Trophoblast cell (in vitro differentiated cells and primary cell): Measurements from ENCODE around the gene SPATA21.
A peak's percentile ranks its signal among the peaks of the same experiment; 100 is the strongest.
"Not testable (repeated sequence)": the region's sequence is repeated elsewhere in the genome, so short reads cannot be mapped to it uniquely, and the experiment has no call there.

Experiments used
- DNase-seq, 2 donors: peaks; one replicate each; pipeline ENCODE4 v3.0.0-alpha.2; 2016
- H2AFZ ChIP-seq: 2 replicates; pipeline ENCODE4 v1.6.1; 2013; ENCODE audit warnings: low read length, moderate library complexity, mild to moderate bottlenecking; ENCODE audit not compliant: insufficient read depth, poor library complexity
- H2AK5ac ChIP-seq: 2 replicates; pipeline ENCODE4 v1.6.1; 2013; ENCODE audit warnings: mild to moderate bottlenecking, low read length
- H2BK120ac ChIP-seq: 2 replicates; pipeline ENCODE4 v1.6.1; 2013; ENCODE audit warnings: low read length, mild to moderate bottlenecking, moderate library complexity; ENCODE audit not compliant: insufficient read depth, poor library complexity
- H2BK12ac ChIP-seq: 2 replicates; pipeline ENCODE4 v1.6.1; 2013; ENCODE audit warnings: mild to moderate bottlenecking, low read length, moderate library complexity
- H2BK5ac ChIP-seq: 2 replicates; pipeline ENCODE4 v1.6.1; 2013; ENCODE audit warnings: low read length, low read depth, moderate library complexity, mild to moderate bottlenecking; ENCODE audit not compliant: poor library complexity
- H3K14ac ChIP-seq: 2 replicates; pipeline ENCODE4 v1.6.1; 2013; ENCODE audit warnings: mild to moderate bottlenecking, low read length
- H3K18ac ChIP-seq: 2 replicates; pipeline ENCODE4 v1.6.1; 2013; ENCODE audit warnings: mild to moderate bottlenecking, low read length
- H3K23ac ChIP-seq: 2 replicates; pipeline ENCODE4 v1.6.1; 2013; ENCODE audit warnings: low read length
- H3K27ac ChIP-seq: 2 replicates; pipeline ENCODE4 v1.5.1; 2013; ENCODE audit warnings: low read depth, mild to moderate bottlenecking, inconsistent platforms, low read length, moderate library complexity
- H3K27me3 ChIP-seq: 2 replicates; pipeline ENCODE4 v1.6.1; 2013; ENCODE audit warnings: inconsistent platforms, mild to moderate bottlenecking, low read length, moderate library complexity; ENCODE audit not compliant: insufficient read depth
- H3K36me3 ChIP-seq, 2 experiments: 1 replicate in 1 of 2; 2 replicates in 1 of 2; pipeline ENCODE4 v1.6.1; 2013; ENCODE audit warnings: low read length in 2 of 2, mild to moderate bottlenecking in 2 of 2, moderate library complexity in 1 of 2; ENCODE audit not compliant: insufficient read depth in 2 of 2, control insufficient read depth in 1 of 2
- H3K4ac ChIP-seq: 2 replicates; pipeline ENCODE4 v1.6.1; 2013; ENCODE audit warnings: low read depth, mild to moderate bottlenecking, low read length, moderate library complexity
- H3K4me1 ChIP-seq, 2 experiments: 1 replicate in 1 of 2; 2 replicates in 1 of 2; pipeline ENCODE4 v1.6.1; 2013; ENCODE audit warnings: low read length in 2 of 2, mild to moderate bottlenecking in 2 of 2, moderate library complexity in 1 of 2; ENCODE audit not compliant: insufficient read depth in 2 of 2, control insufficient read depth in 1 of 2
- H3K4me2 ChIP-seq: 2 replicates; pipeline ENCODE4 v1.6.1; 2013; ENCODE audit warnings: inconsistent platforms, mild to moderate bottlenecking, low read length, moderate library complexity
- H3K4me3 ChIP-seq: 2 replicates; pipeline ENCODE4 v1.5.1; 2013; ENCODE audit warnings: mild to moderate bottlenecking, low read depth, low read length, inconsistent platforms
- H3K79me1 ChIP-seq: one replicate; pipeline ENCODE4 v1.6.1; 2013; ENCODE audit warnings: low read length
- H3K79me2 ChIP-seq: 2 replicates; pipeline ENCODE4 v1.6.1; 2013; ENCODE audit warnings: low read length, mild to moderate bottlenecking; ENCODE audit not compliant: control insufficient read depth, insufficient read depth, poor library complexity
- H3K9ac ChIP-seq: 2 replicates; pipeline ENCODE4 v1.6.1; 2013; ENCODE audit warnings: mild to moderate bottlenecking, low read length
- H3K9me3 ChIP-seq: 2 replicates; pipeline ENCODE4 v1.6.1; 2013; ENCODE audit warnings: low read depth, mild to moderate bottlenecking, control low read depth, inconsistent platforms, low read length; ENCODE audit not compliant: insufficient read depth
- H4K12ac ChIP-seq: 2 replicates; pipeline ENCODE4 v1.6.1; 2013; ENCODE audit warnings: low read depth, mild to moderate bottlenecking, low read length, moderate library complexity
- H4K8ac ChIP-seq: 2 replicates; pipeline ENCODE4 v1.6.1; 2013; ENCODE audit warnings: low read depth, mild to moderate bottlenecking, low read length, moderate library complexity
- H4K91ac ChIP-seq: one replicate; pipeline ENCODE4 v1.6.1; 2013; ENCODE audit warnings: low read depth, mild to moderate bottlenecking, low read length, moderate library complexity
- WGBS: extraction: QIAGEN DNeasy Blood & Tissue Kit; methylation state at CpG from one replicate; pipeline ENCODE4 v1.1.7; 2013; ENCODE audit warnings: missing lambda C conversion rate; ENCODE audit not compliant: insufficient read length, insufficient coverage; ENCODE audit errors: extremely low coverage; 5-methylcytosine and 5-hydroxymethylcytosine counted together

Gene SPATA21

GRCh38 chr1:16367968-16368890 lies 69.0 kb downstream of the SPATA21 start:
- peak overlapping the region; percentile 83 for H3K14ac ChIP-seq
- peak overlapping the region; percentile 10 for H3K18ac ChIP-seq
- H2BK5ac ChIP-seq = peak overlapping the region; percentile 98
- H4K12ac ChIP-seq = no peak overlapping the region
- H3K79me2 ChIP-seq = peaks cover 19% of the 10 kb centered on the region
- H3K79me1 ChIP-seq = peaks cover 9% of the 10 kb centered on the region
- peak overlapping the region; percentile 87 for H3K4me2 ChIP-seq
- no CpG with 5 or more reads among the region's 24 CpGs for WGBS
- H3K27ac ChIP-seq = peak overlapping the region; percentile 95
- H3K9me3 ChIP-seq = no peaks in the 10 kb centered on the region
- peak overlapping the region; percentile 90 for H3K4me3 ChIP-seq
- H2BK120ac ChIP-seq = peak overlapping the region; percentile 56
- H3K9ac ChIP-seq = peak overlapping the region; percentile 77
- peak overlapping the region; percentile 96 for H4K8ac ChIP-seq
- H2BK12ac ChIP-seq = no peak overlapping the region
- DNase-seq = peak; percentile 40 to 41
- peaks cover 2 to 4% of the 10 kb centered on the region in 2 experiments for H3K4me1 ChIP-seq
- no peak overlapping the region for H3K23ac ChIP-seq
- no peak overlapping the region for H2AK5ac ChIP-seq
- peak overlapping the region; percentile 44 for H3K4ac ChIP-seq
- no peaks in the 10 kb centered on the region for H3K36me3 ChIP-seq
- no peaks in the 10 kb centered on the region for H3K27me3 ChIP-seq
- peak overlapping the region; percentile 92 for H4K91ac ChIP-seq
- H2AFZ ChIP-seq = peak overlapping the region; percentile 31

GRCh38 chr1:16367258-16367967 lies 69.8 kb downstream of the SPATA21 start:
- Histone ChIP-seq H3K4me2 (peak overlapping the region; percentile 87), H2AFZ (peak overlapping the region; percentile 95), H4K8ac (peak overlapping the region; percentile 96), H3K4ac (peak overlapping the region; percentile 44), H3K27ac (peak overlapping the region; percentile 95), H3K14ac (peak overlapping the region; percentile 94), H3K4me3 (peak overlapping the region; percentile 90), H2AK5ac (no peak overlapping the region), H3K79me1 (peaks cover 9% of the 10 kb centered on the region), H3K23ac (no peak overlapping the region), H4K12ac (peak overlapping the region; percentile 98), H3K18ac (peak overlapping the region; percentile 98), H3K27me3 (no peaks in the 10 kb centered on the region), H3K79me2 (peaks cover 16% of the 10 kb centered on the region), H4K91ac (peak overlapping the region; percentile 92), H3K9ac (peak overlapping the region; percentile 91), H2BK12ac (no peak overlapping the region), H3K36me3 (no peaks in the 10 kb centered on the region), H2BK5ac (peak overlapping the region; percentile 98), H2BK120ac (peak overlapping the region; percentile 85), H3K9me3 (no peaks in the 10 kb centered on the region), H3K4me1 (peaks cover 2 to 4% of the 10 kb centered on the region in 2 experiments)
- DNase-seq = peak; percentile 78 to 87
- WGBS = no CpG with 5 or more reads among the region's 47 CpGs

GRCh38 chr1:16366722-16367257 lies 70.4 kb downstream of the SPATA21 start, which contains the start of gene SZRD1:
SZRD1 (plus strand) TSS chr1:16367242; CDS start chr1:16367258, 16 bp downstream.
- peaks cover 2 to 4% of the 10 kb centered on the region in 2 experiments for H3K4me1 ChIP-seq
- no peaks in the 10 kb centered on the region for H3K27me3 ChIP-seq
- H3K27ac ChIP-seq = peak within 1 kb of the TSS; percentile 95
- peak within 1 kb of the TSS; percentile 94 for H3K14ac ChIP-seq
- H3K79me1 ChIP-seq = peaks cover 9% of the 10 kb centered on the region
- H3K4me2 ChIP-seq = peak within 1 kb of the TSS; percentile 87
- H3K4ac ChIP-seq = peak within 1 kb of the TSS; percentile 44
- H3K18ac ChIP-seq = peak within 1 kb of the TSS; percentile 98
- no peak within 1 kb of the TSS for H2AK5ac ChIP-seq
- peaks cover 16% of the 10 kb centered on the region for H3K79me2 ChIP-seq
- H2AFZ ChIP-seq = peak within 1 kb of the TSS; percentile 95
- peak within 1 kb of the TSS; percentile 98 for H2BK5ac ChIP-seq
- no CpG with 5 or more reads among the region's 24 CpGs for WGBS
- no peak within 1 kb of the TSS for H2BK12ac ChIP-seq
- H4K8ac ChIP-seq = peak within 1 kb of the TSS; percentile 96
- H3K36me3 ChIP-seq = no peaks in the 10 kb centered on the region
- peak within 1 kb of the TSS; percentile 91 for H3K9ac ChIP-seq
- peak within 1 kb of the TSS; percentile 98 for H4K12ac ChIP-seq
- DNase-seq = peak; percentile 98 to 99
- no peaks in the 10 kb centered on the region for H3K9me3 ChIP-seq
- peak within 1 kb of the TSS; percentile 90 for H3K4me3 ChIP-seq
- H3K23ac ChIP-seq = no peak within 1 kb of the TSS
- peak within 1 kb of the TSS; percentile 92 for H4K91ac ChIP-seq
- H2BK120ac ChIP-seq = peak within 1 kb of the TSS; percentile 85

- not testable (repeated sequence) for H3K4me3 ChIP-seq, H2BK5ac ChIP-seq, H3K23ac ChIP-seq, H3K18ac ChIP-seq, H2BK12ac ChIP-seq, H3K27ac ChIP-seq, H2BK120ac ChIP-seq, H2AFZ ChIP-seq, H3K9me3 ChIP-seq, H4K12ac ChIP-seq, H3K27me3 ChIP-seq, H3K79me1 ChIP-seq, H3K4ac ChIP-seq, DNase-seq, H3K9ac ChIP-seq, H3K36me3 ChIP-seq, H4K91ac ChIP-seq, H3K4me1 ChIP-seq, H2AK5ac ChIP-seq, H4K8ac ChIP-seq, H3K4me2 ChIP-seq, H3K14ac ChIP-seq
- WGBS = no CpG with 5 or more reads among the region's 3 CpGs
- peaks cover 14% of the 10 kb centered on the region for H3K79me2 ChIP-seq
Measured at GRCh38 chr1:16365146-16365498, 72.1 kb downstream of the SPATA21 start.
